Thyroid gland (tissue), 4 donors: ENCODE measurements around the gene INSL6.

Experiments used
- POLR2A ChIP-seq, 2 donors: fragments of 450-650 bp; IDR thresholded peaks; one replicate each; pipeline ENCODE4 v1.6.1; 2017; ENCODE audit warnings: antibody characterized with exemption in 2 of 2, mild to moderate bottlenecking in 2 of 2, moderate library complexity in 1 of 2
- TF ChIP-seq, protein P1 (sequence below), 6 experiments: fragments of 200-600 bp in 3 of 6; fragments of 450-650 bp in 3 of 6; sonication (generic) in 3 of 6; IDR thresholded peaks; one replicate each; pipeline ENCODE4 v1.5.1; 2016 to 2019; ENCODE audit warnings: antibody characterized with exemption in 6 of 6, mild to moderate bottlenecking in 2 of 6, inconsistent platforms in 1 of 6, moderate library complexity in 1 of 6

DNA sequence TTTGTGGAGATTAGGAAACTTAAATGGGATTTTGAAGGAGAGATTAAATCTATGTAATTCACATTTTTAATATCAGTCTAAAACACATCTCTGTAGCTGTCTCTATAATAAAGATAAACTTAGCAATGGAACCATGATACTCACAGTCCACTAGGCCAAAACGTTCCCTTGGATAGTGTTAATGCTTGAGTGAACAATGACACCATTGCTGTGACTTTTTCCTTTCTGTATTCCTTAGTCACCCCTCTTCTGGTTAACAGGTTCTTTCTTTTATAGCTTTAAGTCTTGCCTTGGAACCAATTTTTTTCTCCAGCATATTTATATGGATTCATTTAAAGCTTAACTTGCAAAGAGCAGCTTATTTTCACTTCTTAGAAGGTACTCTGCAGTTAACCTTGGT is 63.3 kb downstream of the INSL6 start:
- TF ChIP-seq, protein P1, sequence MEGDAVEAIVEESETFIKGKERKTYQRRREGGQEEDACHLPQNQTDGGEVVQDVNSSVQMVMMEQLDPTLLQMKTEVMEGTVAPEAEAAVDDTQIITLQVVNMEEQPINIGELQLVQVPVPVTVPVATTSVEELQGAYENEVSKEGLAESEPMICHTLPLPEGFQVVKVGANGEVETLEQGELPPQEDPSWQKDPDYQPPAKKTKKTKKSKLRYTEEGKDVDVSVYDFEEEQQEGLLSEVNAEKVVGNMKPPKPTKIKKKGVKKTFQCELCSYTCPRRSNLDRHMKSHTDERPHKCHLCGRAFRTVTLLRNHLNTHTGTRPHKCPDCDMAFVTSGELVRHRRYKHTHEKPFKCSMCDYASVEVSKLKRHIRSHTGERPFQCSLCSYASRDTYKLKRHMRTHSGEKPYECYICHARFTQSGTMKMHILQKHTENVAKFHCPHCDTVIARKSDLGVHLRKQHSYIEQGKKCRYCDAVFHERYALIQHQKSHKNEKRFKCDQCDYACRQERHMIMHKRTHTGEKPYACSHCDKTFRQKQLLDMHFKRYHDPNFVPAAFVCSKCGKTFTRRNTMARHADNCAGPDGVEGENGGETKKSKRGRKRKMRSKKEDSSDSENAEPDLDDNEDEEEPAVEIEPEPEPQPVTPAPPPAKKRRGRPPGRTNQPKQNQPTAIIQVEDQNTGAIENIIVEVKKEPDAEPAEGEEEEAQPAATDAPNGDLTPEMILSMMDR (IDR thresholded peaks at IDR 0.05) = no peak
- TF ChIP-seq POLR2A (IDR thresholded peaks at IDR 0.05) = no peak
